SU-DHL-6 (cell line): ENCODE data around the gene VPREB1.
"Not testable (repeated sequence)": the region's sequence is repeated elsewhere in the genome, so short reads cannot be mapped to it uniquely, and the experiment has no call there.

Experiments used
- EZH2phosphoT487 ChIP-seq: fragments of 200-600 bp; sonication (generic), shearing (Covaris generic); conservative IDR thresholded peaks from 2 replicates; pipeline ENCODE4 v1.6.1; 2018; ENCODE audit warnings: mild to moderate bottlenecking, antibody characterized with exemption, low read length, moderate library complexity, mixed read lengths
- TF ChIP-seq, protein P1 (sequence below): fragments of 200-600 bp; sonication (generic); IDR thresholded peaks from one replicate; pipeline ENCODE4 v1.5.1; 2017; ENCODE audit warnings: antibody characterized with exemption, mild to moderate bottlenecking, low read length, moderate library complexity; ENCODE audit not compliant: insufficient read depth, poor library complexity, severe bottlenecking

DNA sequence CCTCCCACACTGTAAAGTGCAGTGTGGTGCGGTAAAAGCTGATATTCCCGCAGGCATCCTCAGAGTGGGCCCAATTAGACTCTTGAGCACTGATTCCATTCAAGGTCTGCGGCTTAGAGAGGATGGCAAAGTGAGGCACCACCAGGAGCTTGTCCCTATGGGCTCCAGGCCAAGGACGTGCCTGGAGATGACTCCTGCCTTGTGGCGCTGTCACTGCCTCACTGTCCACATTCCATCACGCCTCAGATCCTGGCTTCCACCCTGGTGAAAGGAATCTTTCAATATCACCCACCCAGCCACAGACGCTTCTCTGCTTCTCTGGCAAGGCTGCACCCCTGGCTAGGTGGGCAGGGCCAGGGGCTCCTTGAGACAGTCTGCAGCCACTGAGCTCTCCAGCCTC is 23.5 kb upstream of the VPREB1 start:
- TF ChIP-seq, protein P1, sequence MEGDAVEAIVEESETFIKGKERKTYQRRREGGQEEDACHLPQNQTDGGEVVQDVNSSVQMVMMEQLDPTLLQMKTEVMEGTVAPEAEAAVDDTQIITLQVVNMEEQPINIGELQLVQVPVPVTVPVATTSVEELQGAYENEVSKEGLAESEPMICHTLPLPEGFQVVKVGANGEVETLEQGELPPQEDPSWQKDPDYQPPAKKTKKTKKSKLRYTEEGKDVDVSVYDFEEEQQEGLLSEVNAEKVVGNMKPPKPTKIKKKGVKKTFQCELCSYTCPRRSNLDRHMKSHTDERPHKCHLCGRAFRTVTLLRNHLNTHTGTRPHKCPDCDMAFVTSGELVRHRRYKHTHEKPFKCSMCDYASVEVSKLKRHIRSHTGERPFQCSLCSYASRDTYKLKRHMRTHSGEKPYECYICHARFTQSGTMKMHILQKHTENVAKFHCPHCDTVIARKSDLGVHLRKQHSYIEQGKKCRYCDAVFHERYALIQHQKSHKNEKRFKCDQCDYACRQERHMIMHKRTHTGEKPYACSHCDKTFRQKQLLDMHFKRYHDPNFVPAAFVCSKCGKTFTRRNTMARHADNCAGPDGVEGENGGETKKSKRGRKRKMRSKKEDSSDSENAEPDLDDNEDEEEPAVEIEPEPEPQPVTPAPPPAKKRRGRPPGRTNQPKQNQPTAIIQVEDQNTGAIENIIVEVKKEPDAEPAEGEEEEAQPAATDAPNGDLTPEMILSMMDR: not testable (repeated sequence)
- TF ChIP-seq EZH2phosphoT487: not testable (repeated sequence)
